ENCODE measurements around the gene ZBTB18. TPM values are rescaled to one million over a fixed set of nuclear protein-coding genes. Genes with fewer than 3 reads are reported as not detected.

ZBTB18 gene
- total and polyA plus RNA-seq, 7 donors, result 7.4 to 19.7 (median 15.3) TPM

DNA sequence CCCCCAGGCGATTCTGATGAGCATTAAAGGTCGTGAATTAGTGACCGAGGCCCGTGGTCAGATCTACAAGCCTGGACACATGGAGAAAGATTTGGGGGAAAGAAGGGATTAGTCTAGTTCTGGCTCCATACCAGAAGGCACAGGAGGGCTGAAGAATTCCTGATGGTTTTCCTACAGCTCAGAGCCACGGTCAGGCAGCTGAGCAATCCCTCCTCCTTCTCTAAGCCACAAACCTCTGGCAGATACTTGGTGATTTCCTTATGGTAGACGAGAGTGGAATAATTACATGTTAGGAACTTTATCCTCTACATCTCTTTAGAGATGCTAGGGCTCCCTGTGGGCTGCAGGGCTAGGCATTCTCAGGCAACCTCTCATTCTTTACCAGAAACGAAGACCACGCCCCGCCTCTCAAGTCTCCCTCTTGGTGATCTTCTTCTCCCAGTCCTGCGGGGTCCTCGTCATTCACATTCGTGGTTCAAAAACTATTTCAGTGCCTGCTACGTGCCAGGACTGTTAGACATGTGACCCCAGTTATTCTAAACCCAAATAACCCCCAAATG, 20.5 kb upstream of the ZBTB18 start:
- intact Hi-C loops (cut with DNase I), result no loop called here
- 81 to 85% methylated on average over 13 of the region's 13 CpGs for WGBS, 2 donors
- H3K4me1 ChIP-seq, result no peaks in the 10 kb centered on the region
- TF ChIP-seq POLR2A (IDR thresholded peaks at IDR 0.05) (no peak), POLR2AphosphoS5 (IDR thresholded peaks at IDR 0.05) (no peak), EP300 (IDR thresholded peaks at IDR 0.05) (no peak)
- TF ChIP-seq, protein P1, sequence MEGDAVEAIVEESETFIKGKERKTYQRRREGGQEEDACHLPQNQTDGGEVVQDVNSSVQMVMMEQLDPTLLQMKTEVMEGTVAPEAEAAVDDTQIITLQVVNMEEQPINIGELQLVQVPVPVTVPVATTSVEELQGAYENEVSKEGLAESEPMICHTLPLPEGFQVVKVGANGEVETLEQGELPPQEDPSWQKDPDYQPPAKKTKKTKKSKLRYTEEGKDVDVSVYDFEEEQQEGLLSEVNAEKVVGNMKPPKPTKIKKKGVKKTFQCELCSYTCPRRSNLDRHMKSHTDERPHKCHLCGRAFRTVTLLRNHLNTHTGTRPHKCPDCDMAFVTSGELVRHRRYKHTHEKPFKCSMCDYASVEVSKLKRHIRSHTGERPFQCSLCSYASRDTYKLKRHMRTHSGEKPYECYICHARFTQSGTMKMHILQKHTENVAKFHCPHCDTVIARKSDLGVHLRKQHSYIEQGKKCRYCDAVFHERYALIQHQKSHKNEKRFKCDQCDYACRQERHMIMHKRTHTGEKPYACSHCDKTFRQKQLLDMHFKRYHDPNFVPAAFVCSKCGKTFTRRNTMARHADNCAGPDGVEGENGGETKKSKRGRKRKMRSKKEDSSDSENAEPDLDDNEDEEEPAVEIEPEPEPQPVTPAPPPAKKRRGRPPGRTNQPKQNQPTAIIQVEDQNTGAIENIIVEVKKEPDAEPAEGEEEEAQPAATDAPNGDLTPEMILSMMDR (IDR thresholded peaks at IDR 0.05), result no peak
- no peak overlapping the region for H3K4me3 ChIP-seq
- no peak for DNase-seq
- no peaks in the 10 kb centered on the region for H3K27me3 ChIP-seq
- H3K36me3 ChIP-seq, result no peaks in the 10 kb centered on the region
- no peaks in the 10 kb centered on the region for H3K9me3 ChIP-seq
- H3K27ac ChIP-seq, result no peak overlapping the region

DNA sequence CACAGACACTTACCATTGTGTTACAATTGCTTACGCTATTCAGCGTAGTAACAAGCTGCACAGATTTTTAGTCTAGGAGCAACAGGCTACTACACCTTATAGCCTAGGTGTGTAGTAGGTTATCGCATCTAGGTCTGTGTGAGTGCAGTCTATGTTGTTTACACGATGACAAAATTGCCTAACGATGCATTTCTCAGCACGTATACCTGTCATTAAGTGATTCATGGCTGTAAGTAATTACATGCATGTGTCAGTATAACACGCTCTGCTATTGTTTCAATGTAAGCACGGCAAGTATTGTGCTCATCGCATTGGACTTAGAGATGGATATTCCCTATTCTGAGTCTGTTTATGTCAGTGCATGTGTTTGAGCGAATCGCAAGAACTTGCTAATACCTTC, 15.7 kb upstream of the ZBTB18 start:
- no peak for TF ChIP-seq POLR2A (IDR thresholded peaks at IDR 0.05)
- TF ChIP-seq, protein P1 (IDR thresholded peaks at IDR 0.05), result no peak
- TF ChIP-seq POLR2AphosphoS5 (IDR thresholded peaks at IDR 0.05), result no peak
- no peak for TF ChIP-seq EP300 (IDR thresholded peaks at IDR 0.05)

DNA sequence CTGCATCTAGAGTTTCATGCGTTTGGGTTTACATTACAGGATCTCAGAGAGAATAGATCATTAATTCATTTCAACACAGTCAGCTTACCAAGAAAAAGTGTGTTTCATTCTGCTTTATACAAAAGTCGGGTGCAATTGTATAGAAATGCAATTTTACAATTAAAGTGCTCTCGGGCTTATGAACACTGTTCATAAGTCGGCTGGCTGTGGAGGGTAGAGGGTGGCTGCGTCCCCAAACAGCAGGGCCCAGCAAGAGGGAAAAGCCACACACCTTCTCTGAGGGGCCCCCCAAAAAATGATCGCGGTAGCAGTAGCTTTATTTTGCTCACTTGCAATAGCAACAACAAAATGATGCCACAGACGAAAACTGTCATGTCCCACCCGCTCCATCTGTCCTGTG, 13.8 kb upstream of the ZBTB18 start:
- intact Hi-C loops (cut with DNase I), result no loop called here
- no peaks in the 10 kb centered on the region for H3K9me3 ChIP-seq
- TF ChIP-seq EP300 (IDR thresholded peaks at IDR 0.05) (no peak), POLR2A (IDR thresholded peaks at IDR 0.05) (no peak), POLR2AphosphoS5 (IDR thresholded peaks at IDR 0.05) (no peak)
- TF ChIP-seq, protein P1 (IDR thresholded peaks at IDR 0.05), result no peak
- H3K4me3 ChIP-seq, result no peak overlapping the region
- DNase-seq, result no peak
- no peak overlapping the region for H3K27ac ChIP-seq
- no peaks in the 10 kb centered on the region for H3K36me3 ChIP-seq
- 91 to 93% methylated on average over 9 of the region's 9 CpGs for WGBS, 2 donors
- H3K27me3 ChIP-seq, result no peaks in the 10 kb centered on the region
- H3K4me1 ChIP-seq, result no peaks in the 10 kb centered on the region

More for the DNA sequence above, 15.7 kb upstream of the ZBTB18 start:
- intact Hi-C loops (cut with DNase I), result no loop called here
- Histone ChIP-seq H3K27me3 (no peaks in the 10 kb centered on the region), H3K27ac (no peak overlapping the region), H3K4me1 (no peaks in the 10 kb centered on the region), H3K9me3 (no peaks in the 10 kb centered on the region), H3K36me3 (no peaks in the 10 kb centered on the region), H3K4me3 (no peak overlapping the region)
- WGBS, 2 donors, result 95% methylated on average over 11 of the region's 11 CpGs
- no peak for DNase-seq

DNA sequence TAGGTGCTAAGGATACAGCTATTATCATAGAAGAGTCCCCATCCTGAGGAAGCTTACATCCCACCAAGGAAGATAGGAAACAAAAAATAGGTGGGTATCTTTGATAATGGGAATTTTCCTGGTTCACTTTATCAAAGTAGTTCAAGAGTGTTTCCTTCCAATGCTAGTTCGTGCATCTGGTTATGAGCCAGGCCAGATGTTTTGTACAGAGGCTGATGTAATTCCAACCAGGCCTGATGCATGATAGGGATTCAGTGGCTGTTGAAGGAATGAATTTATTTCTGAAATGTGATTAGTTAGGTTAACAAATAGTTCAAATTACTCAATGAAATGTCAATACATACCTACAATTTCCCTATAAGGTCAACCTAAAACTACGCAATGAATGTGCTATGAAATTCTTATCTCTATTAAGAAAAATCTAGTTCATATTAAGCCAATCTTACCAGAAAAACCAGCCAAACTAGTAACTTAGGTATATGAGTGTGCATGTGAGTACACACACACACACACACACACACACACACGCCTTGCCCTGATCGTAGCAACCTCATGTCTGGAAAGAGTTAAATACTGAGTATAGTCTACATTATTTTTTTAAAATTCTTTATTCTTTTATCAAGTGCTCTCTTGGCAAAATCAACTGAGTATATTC, 9.5 kb upstream of the ZBTB18 start:
- Histone ChIP-seq H3K27ac (no peak overlapping the region), H3K4me1 (no peaks in the 10 kb centered on the region), H3K36me3 (no peaks in the 10 kb centered on the region), H3K9me3 (no peaks in the 10 kb centered on the region), H3K27me3 (no peaks in the 10 kb centered on the region), H3K4me3 (no peak overlapping the region)
- intact Hi-C loops (cut with DNase I), result loop anchor here (10.0 kb wide), 2 partner anchors 613 to 697 kb away; partner anchors contain the start of gene DESI2
- 88 to 90% methylated on average over 4 of the region's 4 CpGs for WGBS, 2 donors
- no peak for DNase-seq
- TF ChIP-seq POLR2A (IDR thresholded peaks at IDR 0.05), result no peak
- no peak for TF ChIP-seq EP300 (IDR thresholded peaks at IDR 0.05)
- no peak for TF ChIP-seq POLR2AphosphoS5 (IDR thresholded peaks at IDR 0.05)
- TF ChIP-seq, protein P1 (IDR thresholded peaks at IDR 0.05), result no peak

Measured in sigmoid colon (tissue), 7 donors.